ENCODE results near the gene MTNR1A. TPM values are rescaled to one million over a fixed set of nuclear protein-coding genes. Genes with fewer than 3 reads are reported as not detected.

Gene MTNR1A
- total and polyA plus RNA-seq, 2 of the 4 experiments (the other 2 are of a cell fraction), result not detected

DNA sequence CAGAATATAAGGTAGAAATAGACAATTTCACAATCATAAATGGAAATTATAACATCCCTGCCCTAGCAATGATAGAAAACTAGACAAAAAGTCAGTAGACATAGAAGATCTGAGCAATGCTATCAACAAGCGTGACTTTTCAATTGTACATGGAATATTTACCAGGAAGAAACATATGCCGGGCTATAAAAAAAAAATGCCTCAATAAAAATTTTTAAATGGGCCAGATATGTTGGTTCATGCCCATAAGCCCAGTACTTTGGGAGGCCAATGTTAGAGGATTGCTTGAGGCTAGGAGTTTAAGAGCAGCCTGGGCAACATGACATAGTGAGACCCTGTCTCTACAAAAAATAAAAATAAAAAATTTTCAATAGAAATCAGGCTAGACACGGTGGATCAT is 5.3 kb upstream of the MTNR1A start:
- Histone ChIP-seq H4K20me1 (ENCODE audit: insufficient read depth, low read length) (no peaks in the 10 kb centered on the region), H3K14ac (replicated peaks; ENCODE audit: low read depth, low read length) (no peak overlapping the region), H4K91ac (ENCODE audit: insufficient read depth, low read depth, low read length) (no peak overlapping the region), H2AK5ac (ENCODE audit: low read depth, low read length) (no peak overlapping the region), H4K5ac (ENCODE audit: low read depth, low read length) (no peak overlapping the region), H2AK9ac (replicated peaks; ENCODE audit: low read depth, low read length, poor library complexity) (no peak overlapping the region), H3K9ac (ENCODE audit: low read depth, low read length) (no peak overlapping the region), H2BK15ac (ENCODE audit: low read depth, low read length) (no peak overlapping the region), H3K18ac (ENCODE audit: low read depth, low read length) (no peak overlapping the region), H3K27me3 (ENCODE audit: control insufficient read depth, insufficient read depth, low read length) (peaks cover under 1% of the 10 kb centered on the region; the same call in 1 of the 2 replicates), H3K4me3 (ENCODE audit: insufficient read depth, low read depth, low read length) (no peak overlapping the region), H3K9me3 (ENCODE audit: control insufficient read depth, insufficient read depth, low read length) (0 out of 2 replicates have a peak, but pooled peaks cover 3% of the 10 kb centered on the region), H3K4me2 (ENCODE audit: low read depth, low read length) (no peak overlapping the region), H3K4me1 (ENCODE audit: control insufficient read depth, insufficient read depth, low read length) (peaks cover 2% of the 10 kb centered on the region; the same call in 1 of the 2 replicates), H3K9me1 (ENCODE audit: insufficient read depth, low read length) (peaks cover 5% of the 10 kb centered on the region; the same call in 1 of the 2 replicates), H3K4ac (ENCODE audit: low read depth, low read length) (no peak overlapping the region), H3K23ac (ENCODE audit: low read depth, low read length) (no peak overlapping the region), H2BK5ac (ENCODE audit: low read depth, low read length, poor library complexity, severe bottlenecking) (no peak overlapping the region), H2AFZ (replicated peaks; ENCODE audit: low read length, poor library complexity) (no peak overlapping the region), H3K27ac (ENCODE audit: insufficient read depth, low read length) (no peak overlapping the region), H3K56ac (ENCODE audit: extremely low read depth, insufficient read depth, low read length) (no peak overlapping the region), H4K8ac (ENCODE audit: low read depth in 2 of 2, low read length in 2 of 2) (no peak overlapping the region), H2BK120ac (ENCODE audit: low read depth, low read length) (no peak overlapping the region), H2BK20ac (ENCODE audit: low read depth, low read length) (no peak overlapping the region), H3K79me1 (ENCODE audit: low read depth in 1 of 2, low read length in 2 of 2) (no peaks in the 10 kb centered on the region), H3K36me3 (ENCODE audit: control insufficient read depth, insufficient read depth, low read length) (no peaks in the 10 kb centered on the region)
- DNase-seq, result no peak
- ChIA-PET CTCF (interaction anchor here (0.6 kb wide), 1 partner anchor 778 kb away, joined by 3 read pairs; no protein-coding TSS in a partner anchor), POLR2A (ENCODE audit: unreplicated experiment) (no interaction called here)
- intact Hi-C loops (cut with micrococcal nuclease) (no loop called here), in situ Hi-C loops (cut with MboI; ENCODE audit: low sequenced_read_pairs) (no loop called here), dilution Hi-C loops (cut with HindIII; ENCODE audit: low sequenced_read_pairs, unreplicated experiment) (no loop called here)
- TF ChIP-seq RCOR1 (IDR thresholded peaks at IDR 0.05; ENCODE audit: insufficient replicate concordance, low read length), result no peak
- TF ChIP-seq, protein P1, sequence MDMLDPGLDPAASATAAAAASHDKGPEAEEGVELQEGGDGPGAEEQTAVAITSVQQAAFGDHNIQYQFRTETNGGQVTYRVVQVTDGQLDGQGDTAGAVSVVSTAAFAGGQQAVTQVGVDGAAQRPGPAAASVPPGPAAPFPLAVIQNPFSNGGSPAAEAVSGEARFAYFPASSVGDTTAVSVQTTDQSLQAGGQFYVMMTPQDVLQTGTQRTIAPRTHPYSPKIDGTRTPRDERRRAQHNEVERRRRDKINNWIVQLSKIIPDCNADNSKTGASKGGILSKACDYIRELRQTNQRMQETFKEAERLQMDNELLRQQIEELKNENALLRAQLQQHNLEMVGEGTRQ (IDR thresholded peaks at IDR 0.05; ENCODE audit: low read depth, low read length), result no peak
- TF ChIP-seq RFX5 (IDR thresholded peaks at IDR 0.05; ENCODE audit: low read depth, low read length), result no peak
- no peak for TF ChIP-seq RAD21 (IDR thresholded peaks at IDR 0.05; ENCODE audit: low read length)
- TF ChIP-seq MXI1 (IDR thresholded peaks at IDR 0.05; ENCODE audit: borderline replicate concordance, low read depth, low read length), result no peak
- TF ChIP-seq MAZ (IDR thresholded peaks at IDR 0.05; ENCODE audit: borderline replicate concordance, low read depth, low read length), result no peak
- no peak for TF ChIP-seq CHD1 (IDR thresholded peaks at IDR 0.05; ENCODE audit: low read depth, low read length)
- no peak for TF ChIP-seq MAFK (IDR thresholded peaks at IDR 0.05; ENCODE audit: low read depth, low read length)
- TF ChIP-seq, protein P2, sequence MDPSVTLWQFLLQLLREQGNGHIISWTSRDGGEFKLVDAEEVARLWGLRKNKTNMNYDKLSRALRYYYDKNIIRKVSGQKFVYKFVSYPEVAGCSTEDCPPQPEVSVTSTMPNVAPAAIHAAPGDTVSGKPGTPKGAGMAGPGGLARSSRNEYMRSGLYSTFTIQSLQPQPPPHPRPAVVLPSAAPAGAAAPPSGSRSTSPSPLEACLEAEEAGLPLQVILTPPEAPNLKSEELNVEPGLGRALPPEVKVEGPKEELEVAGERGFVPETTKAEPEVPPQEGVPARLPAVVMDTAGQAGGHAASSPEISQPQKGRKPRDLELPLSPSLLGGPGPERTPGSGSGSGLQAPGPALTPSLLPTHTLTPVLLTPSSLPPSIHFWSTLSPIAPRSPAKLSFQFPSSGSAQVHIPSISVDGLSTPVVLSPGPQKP (IDR thresholded peaks at IDR 0.05; ENCODE audit: borderline replicate concordance, low read depth, low read length), result no peak
- WGBS, 2 experiments (ENCODE audit: extremely low coverage in 2 of 2, insufficient read length in 1 of 2), result no CpG with 5 or more reads among the region's 3 CpGs
- no peak for ATAC-seq (ENCODE audit: low read depth)
- BruUV-seq (replicated peaks), result no TSS peak

All from IMR-90 (cell line).